Panc1 (cell line): ENCODE measurements around the gene ZSCAN10. TPM values are rescaled to one million over a fixed set of nuclear protein-coding genes. Genes with fewer than 3 reads are reported as not detected.

Source experiments
- ATAC-seq: fragments of 200-7000 bp; cut with Tn5 transposase; 2 replicates; pipeline ENCODE4 v1.9.1; 2020; ENCODE audit warnings: mild to moderate bottlenecking, moderate library complexity
- BruUV-seq: library from RNA; stranded (reverse); fragments of 400-500 nt; replicated peaks from 2 replicates; lab custom pipeline; 2021; lab: Mats Ljungman, UMichigan
- CTCF ChIA-PET: fragments of 300-600 bp; sonication (Branson Sonifier 250); formaldehyde crosslinking; loops from one replicate; lab custom pipeline; 2022; ENCODE audit warnings: antibody characterized with exemption; lab: Charles Lee
- POLR2A ChIA-PET: fragments of 300-600 bp; sonication (Branson Sonifier 250); formaldehyde crosslinking; loops from one replicate; lab custom pipeline; 2022; ENCODE audit warnings: antibody characterized with exemption; lab: Charles Lee
- DNase-seq: peaks from one replicate; pipeline ENCODE4 v3.0.0-alpha.2; 2010; ENCODE audit warnings: low read depth, low spot score
- H3K27ac ChIP-seq: 2 replicates; pipeline ENCODE4 v1.5.1; 2011; ENCODE audit warnings: mild to moderate bottlenecking, low read length, inconsistent platforms
- H3K27me3 ChIP-seq: fragments of 200-500 bp; sonication (Bioruptor generic); 2 replicates; pipeline ENCODE4 v1.6.0; 2014; ENCODE audit warnings: low read length, inconsistent platforms; ENCODE audit not compliant: control insufficient read depth, insufficient read depth
- H3K36me3 ChIP-seq: fragments of 200-500 bp; sonication (Bioruptor generic); 2 replicates; pipeline ENCODE4 v1.5.1; 2014; ENCODE audit warnings: inconsistent platforms, mild to moderate bottlenecking, low read length, moderate library complexity; ENCODE audit not compliant: control insufficient read depth, insufficient read depth
- H3K4me1 ChIP-seq: 2 replicates; pipeline ENCODE4 v1.5.1; 2011; ENCODE audit warnings: inconsistent platforms, mild to moderate bottlenecking, low read length, moderate library complexity; ENCODE audit not compliant: control insufficient read depth, insufficient read depth
- H3K4me3 ChIP-seq, 2 experiments: 2 replicates each; pipeline ENCODE4 v1.5.1; 2011 to 2012; ENCODE audit warnings: low read depth in 2 of 2, low read length in 2 of 2, mild to moderate bottlenecking in 2 of 2, inconsistent platforms in 1 of 2, moderate library complexity in 1 of 2
- H3K9me3 ChIP-seq: fragments of 200-500 bp; sonication (Bioruptor generic); 2 replicates; pipeline ENCODE4 v1.5.1; 2014; ENCODE audit warnings: low read depth, mild to moderate bottlenecking, inconsistent platforms, low read length, moderate library complexity; ENCODE audit not compliant: control insufficient read depth, insufficient read depth
- POLR2AphosphoS5 ChIP-seq: IDR thresholded peaks from 2 replicates; pipeline ENCODE4 v1.6.1; 2012; ENCODE audit warnings: mild to moderate bottlenecking, low read depth, low read length, moderate library complexity
- SIN3A ChIP-seq: IDR thresholded peaks from 2 replicates; pipeline ENCODE4 v1.6.1; 2012; ENCODE audit warnings: low read depth, mild to moderate bottlenecking, low read length, moderate library complexity, borderline replicate concordance; ENCODE audit not compliant: insufficient read depth
- TCF7L2 ChIP-seq: IDR thresholded peaks from 2 replicates; pipeline ENCODE4 v1.6.1; 2011; ENCODE audit warnings: mild to moderate bottlenecking, low read depth, low read length, inconsistent platforms
- in situ Hi-C: cut with HindIII; loops from 2 replicates; pipeline ENCODE4 v1.10.0; 2016; ENCODE audit warnings: low sequenced_read_pairs, low pct_unique_long_range_greater_than_20kb
- intact Hi-C: fragments of 100-400 bp; cut with micrococcal nuclease; formaldehyde crosslinking; loops from one replicate; pipeline ENCODE4 v1.10.0; 2022; ENCODE audit not compliant: unreplicated experiment
- total RNA-seq: library from RNA; stranded (reverse); gene quantifications from one replicate; pipeline ENCODE4 v1.2.1, GENCODE V29; 2021; ENCODE audit not compliant: unreplicated experiment
- TF ChIP-seq, protein P1 (sequence below), 2 experiments: IDR thresholded peaks; 2 replicates each; pipeline ENCODE4 v1.6.1; 2011 to 2012; ENCODE audit warnings: low read depth in 2 of 2, control low read depth in 1 of 2, low read length in 1 of 2, mild to moderate bottlenecking in 1 of 2, moderate library complexity in 1 of 2; ENCODE audit not compliant: insufficient read depth in 1 of 2
- TF ChIP-seq, protein P2 (sequence below): fragments of 450-650 bp; IDR thresholded peaks from 2 replicates; pipeline ENCODE4 v1.5.1; 2017; ENCODE audit warnings: mild to moderate bottlenecking

Gene ZSCAN10
- total RNA-seq, 1 experiment from 2014 or later: 0.21 TPM

DNA sequence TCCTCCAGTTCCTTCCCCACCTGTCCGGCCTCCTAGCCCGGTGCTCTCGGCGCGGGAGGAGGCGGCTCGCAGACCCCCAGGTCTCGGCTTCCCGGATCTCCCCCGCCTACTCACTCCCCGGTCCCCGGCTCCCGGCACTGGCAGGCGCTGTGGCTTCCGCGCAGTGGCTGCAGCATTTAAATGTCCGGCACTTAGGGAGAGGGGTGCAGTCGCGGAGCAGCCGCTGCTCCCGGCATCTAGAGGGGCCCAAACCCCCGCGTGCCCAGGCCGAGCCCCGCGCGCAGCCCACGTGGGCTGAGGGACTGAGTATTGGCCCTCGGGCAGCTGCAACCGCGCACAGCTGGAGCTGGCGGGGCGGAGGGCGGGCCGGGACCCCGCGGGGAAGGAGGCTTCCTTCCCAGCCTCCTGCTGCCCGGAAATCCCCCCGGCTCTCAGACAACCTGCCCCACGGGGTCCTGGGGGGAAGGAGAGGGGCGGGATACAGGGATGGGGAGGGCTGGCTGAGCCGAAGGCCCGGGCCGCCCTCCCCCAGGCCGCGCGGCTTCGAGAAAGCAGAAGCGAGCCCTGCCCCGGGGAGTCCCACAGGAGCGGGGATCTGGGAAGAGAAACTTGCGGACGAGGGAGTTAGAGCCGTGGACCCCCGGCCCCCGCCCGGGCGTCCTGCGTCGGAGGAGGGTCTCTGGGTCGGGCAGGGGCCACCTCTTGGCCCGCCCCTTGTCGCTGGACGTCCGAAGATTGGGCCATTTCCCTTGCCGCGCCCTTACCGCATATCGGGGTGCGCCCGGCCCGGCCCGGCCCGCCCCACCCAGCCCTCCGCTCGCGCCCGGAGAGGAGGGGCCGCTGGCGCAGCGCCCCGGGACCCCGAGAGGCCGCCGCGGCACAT is 53.1 kb downstream of the ZSCAN10 start, which contains the start of gene MMP25:
Gene MMP25, plus strand, starts transcription at position 804 of the 883 bp plus-strand sequence. CDS start 357 bp downstream, outside the sequence.
- BruUV-seq: no TSS peak
- DNase-seq: no peak
- no peaks in the 10 kb centered on the region for H3K4me1 ChIP-seq
- intact Hi-C loops (no loop called here), in situ Hi-C loops (no loop called here)
- TF ChIP-seq SIN3A (no peak), TCF7L2 (no peak), POLR2AphosphoS5 (no peak)
- TF ChIP-seq, protein P1, sequence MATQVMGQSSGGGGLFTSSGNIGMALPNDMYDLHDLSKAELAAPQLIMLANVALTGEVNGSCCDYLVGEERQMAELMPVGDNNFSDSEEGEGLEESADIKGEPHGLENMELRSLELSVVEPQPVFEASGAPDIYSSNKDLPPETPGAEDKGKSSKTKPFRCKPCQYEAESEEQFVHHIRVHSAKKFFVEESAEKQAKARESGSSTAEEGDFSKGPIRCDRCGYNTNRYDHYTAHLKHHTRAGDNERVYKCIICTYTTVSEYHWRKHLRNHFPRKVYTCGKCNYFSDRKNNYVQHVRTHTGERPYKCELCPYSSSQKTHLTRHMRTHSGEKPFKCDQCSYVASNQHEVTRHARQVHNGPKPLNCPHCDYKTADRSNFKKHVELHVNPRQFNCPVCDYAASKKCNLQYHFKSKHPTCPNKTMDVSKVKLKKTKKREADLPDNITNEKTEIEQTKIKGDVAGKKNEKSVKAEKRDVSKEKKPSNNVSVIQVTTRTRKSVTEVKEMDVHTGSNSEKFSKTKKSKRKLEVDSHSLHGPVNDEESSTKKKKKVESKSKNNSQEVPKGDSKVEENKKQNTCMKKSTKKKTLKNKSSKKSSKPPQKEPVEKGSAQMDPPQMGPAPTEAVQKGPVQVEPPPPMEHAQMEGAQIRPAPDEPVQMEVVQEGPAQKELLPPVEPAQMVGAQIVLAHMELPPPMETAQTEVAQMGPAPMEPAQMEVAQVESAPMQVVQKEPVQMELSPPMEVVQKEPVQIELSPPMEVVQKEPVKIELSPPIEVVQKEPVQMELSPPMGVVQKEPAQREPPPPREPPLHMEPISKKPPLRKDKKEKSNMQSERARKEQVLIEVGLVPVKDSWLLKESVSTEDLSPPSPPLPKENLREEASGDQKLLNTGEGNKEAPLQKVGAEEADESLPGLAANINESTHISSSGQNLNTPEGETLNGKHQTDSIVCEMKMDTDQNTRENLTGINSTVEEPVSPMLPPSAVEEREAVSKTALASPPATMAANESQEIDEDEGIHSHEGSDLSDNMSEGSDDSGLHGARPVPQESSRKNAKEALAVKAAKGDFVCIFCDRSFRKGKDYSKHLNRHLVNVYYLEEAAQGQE (IDR thresholded peaks at IDR 0.05; ENCODE audit: insufficient read depth in 1 of 2, low read depth in 2 of 2, low read length in 1 of 2): no peak
- TF ChIP-seq, protein P2, sequence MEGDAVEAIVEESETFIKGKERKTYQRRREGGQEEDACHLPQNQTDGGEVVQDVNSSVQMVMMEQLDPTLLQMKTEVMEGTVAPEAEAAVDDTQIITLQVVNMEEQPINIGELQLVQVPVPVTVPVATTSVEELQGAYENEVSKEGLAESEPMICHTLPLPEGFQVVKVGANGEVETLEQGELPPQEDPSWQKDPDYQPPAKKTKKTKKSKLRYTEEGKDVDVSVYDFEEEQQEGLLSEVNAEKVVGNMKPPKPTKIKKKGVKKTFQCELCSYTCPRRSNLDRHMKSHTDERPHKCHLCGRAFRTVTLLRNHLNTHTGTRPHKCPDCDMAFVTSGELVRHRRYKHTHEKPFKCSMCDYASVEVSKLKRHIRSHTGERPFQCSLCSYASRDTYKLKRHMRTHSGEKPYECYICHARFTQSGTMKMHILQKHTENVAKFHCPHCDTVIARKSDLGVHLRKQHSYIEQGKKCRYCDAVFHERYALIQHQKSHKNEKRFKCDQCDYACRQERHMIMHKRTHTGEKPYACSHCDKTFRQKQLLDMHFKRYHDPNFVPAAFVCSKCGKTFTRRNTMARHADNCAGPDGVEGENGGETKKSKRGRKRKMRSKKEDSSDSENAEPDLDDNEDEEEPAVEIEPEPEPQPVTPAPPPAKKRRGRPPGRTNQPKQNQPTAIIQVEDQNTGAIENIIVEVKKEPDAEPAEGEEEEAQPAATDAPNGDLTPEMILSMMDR: no peak
- ChIA-PET CTCF (interaction anchor here (0.5 to 0.7 kb wide), 3 partner anchors 13 to 605 kb away, joined by 3 to 4 read pairs (median 4); no protein-coding TSS in a partner anchor), POLR2A (interaction anchor here (0.6 kb wide), 1 partner anchor 15 kb away, joined by 3 read pairs; no protein-coding TSS in a partner anchor)
- peak; percentile 62 for ATAC-seq
- H3K4me3 ChIP-seq: peak within 1 kb of the TSS; percentile 51 to 59
- no peaks in the 10 kb centered on the region for H3K9me3 ChIP-seq
- no peak within 1 kb of the TSS for H3K27ac ChIP-seq
- H3K27me3 ChIP-seq: no peaks in the 10 kb centered on the region
- H3K36me3 ChIP-seq: no peaks in the 10 kb centered on the region

DNA sequence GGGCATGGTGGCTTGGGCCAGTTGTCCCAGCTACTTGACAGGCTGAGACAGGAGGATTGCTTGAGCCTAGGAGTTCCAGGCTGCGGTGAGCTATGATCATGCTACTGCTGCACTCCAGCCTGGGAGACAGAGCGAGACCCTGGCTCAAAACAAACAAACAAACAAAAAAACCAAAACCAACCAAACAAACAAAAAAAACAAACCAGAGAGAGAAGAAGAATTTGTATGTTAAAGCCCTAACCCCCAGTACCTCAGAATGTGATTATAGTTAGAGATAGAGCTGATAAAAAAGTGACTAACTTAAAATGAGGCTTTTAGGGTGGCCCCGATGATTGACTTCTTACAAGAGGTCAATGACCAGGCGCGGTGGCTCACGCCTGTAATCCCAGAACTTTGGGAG is 54.4 kb downstream of the ZSCAN10 start:
- TF ChIP-seq TCF7L2 (no peak), SIN3A (no peak), POLR2AphosphoS5 (no peak)
- TF ChIP-seq, protein P1 (IDR thresholded peaks at IDR 0.05; ENCODE audit: insufficient read depth in 1 of 2, low read depth in 2 of 2, low read length in 1 of 2): no peak
- TF ChIP-seq, protein P2: no peak
- no peaks in the 10 kb centered on the region for H3K36me3 ChIP-seq
- no peaks in the 10 kb centered on the region for H3K27me3 ChIP-seq
- no peak overlapping the region for H3K4me3 ChIP-seq
- no peak for ATAC-seq
- intact Hi-C loops (no loop called here), in situ Hi-C loops (no loop called here)
- POLR2A ChIA-PET: no interaction called here
- no peaks in the 10 kb centered on the region for H3K4me1 ChIP-seq
- CTCF ChIA-PET: interaction anchor here (0.6 to 1.1 kb wide), 2 partner anchors 13 to 158 kb away, joined by 4 to 10 read pairs; no protein-coding TSS in a partner anchor
- BruUV-seq: no TSS peak
- H3K27ac ChIP-seq: no peak overlapping the region
- H3K9me3 ChIP-seq: no peaks in the 10 kb centered on the region
- DNase-seq: no peak
